Activated CD8-positive, alpha-beta T cell treated with anti-CD3 and anti-CD28 coated beads for 36 hours (primary cell): ENCODE results near the gene ALKBH5. TPM values are rescaled to one million over a fixed set of nuclear protein-coding genes. Genes with fewer than 3 reads are reported as not detected.

Experiments
- ATAC-seq: fragments of 200-7000 bp; cut with Tn5 transposase; one replicate; pipeline ENCODE4 v1.10.0; 2021; ENCODE audit warnings: mild to moderate bottlenecking, moderate library complexity
- CTCF ChIA-PET: fragments of 350-600 bp; sonication (Branson Sonifier 250); formaldehyde crosslinking; loops from one replicate; lab custom pipeline; 2021; ENCODE audit warnings: antibody characterized with exemption; lab: Charles Lee
- POLR2A ChIA-PET: fragments of 350-600 bp; sonication (Branson Sonifier 250); formaldehyde crosslinking; loops from one replicate; lab custom pipeline; 2021; ENCODE audit warnings: antibody characterized with exemption; lab: Charles Lee
- DNase-seq: peaks from one replicate; pipeline ENCODE4 v3.0.0-alpha.2; 2020
- H3K27ac Mint-ChIP-seq: one replicate; pipeline ENCODE4 v1.8.0; 2021; ENCODE audit warnings: mild to moderate bottlenecking, mixed read lengths
- H3K27me3 Mint-ChIP-seq: one replicate; pipeline ENCODE4 v1.8.0; 2021; ENCODE audit warnings: mixed read lengths
- H3K36me3 Mint-ChIP-seq: one replicate; pipeline ENCODE4 v1.8.0; 2021; ENCODE audit warnings: low read depth, mixed read lengths
- H3K4me1 Mint-ChIP-seq: one replicate; pipeline ENCODE4 v1.8.0; 2021; ENCODE audit warnings: low read depth, mixed read lengths
- H3K4me3 Mint-ChIP-seq: one replicate; pipeline ENCODE4 v1.8.0; 2021; ENCODE audit warnings: mild to moderate bottlenecking, moderate library complexity, mixed read lengths
- H3K9me3 Mint-ChIP-seq: one replicate; pipeline ENCODE4 v1.8.0; 2021; ENCODE audit warnings: mixed read lengths
- CTCF ChIP-seq: fragments of 200-600 bp; IDR thresholded peaks from one replicate; pipeline ENCODE4 v1.8.0; 2022; ENCODE audit warnings: antibody characterized with exemption, mild to moderate bottlenecking
- intact Hi-C: fragments of 100-400 bp; cut with micrococcal nuclease; formaldehyde crosslinking; loops from one replicate; pipeline ENCODE4 v1.10.0; 2022
- total RNA-seq, 2 experiments: library from RNA; stranded (reverse); gene quantifications; one replicate each; pipeline ENCODE4 v1.2.3, GENCODE V29; 2021

Gene ALKBH5
- total RNA-seq, 2 experiments from 2014 or later: 213 to 217 TPM

DNA sequence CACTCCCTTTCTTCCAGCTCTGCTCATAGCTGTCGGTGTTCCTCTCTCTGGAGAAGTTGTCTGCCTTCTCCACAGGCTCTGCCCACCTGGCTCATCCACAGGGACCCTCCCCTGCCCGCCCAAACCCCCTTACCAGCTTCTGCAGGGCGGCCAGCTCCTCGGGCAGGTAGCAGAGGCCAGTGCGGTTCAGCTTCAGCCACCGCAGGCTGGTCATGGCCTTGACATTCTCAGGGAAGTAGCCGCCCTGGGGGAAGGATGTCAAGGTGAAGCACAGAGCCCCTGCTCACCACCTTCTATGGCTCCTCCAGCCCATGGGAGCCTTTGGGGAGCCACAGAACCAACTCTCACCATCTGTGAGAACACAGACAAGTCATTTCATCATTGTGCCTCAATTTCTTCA lies 73.1 kb downstream of the ALKBH5 start:
- no peaks in the 10 kb centered on the region for H3K27me3 Mint-ChIP-seq
- POLR2A ChIA-PET: interaction anchor here (0.6 to 1.7 kb wide), 3 partner anchors 9 to 27 kb away, joined by 3 to 4 read pairs (median 3); no protein-coding TSS in a partner anchor
- H3K4me1 Mint-ChIP-seq: peaks cover 32% of the 10 kb centered on the region
- DNase-seq: no peak
- no peaks in the 10 kb centered on the region for H3K9me3 Mint-ChIP-seq
- no peak for TF ChIP-seq CTCF
- CTCF ChIA-PET: interaction anchor here (0.6 kb wide), 1 partner anchor 8 kb away, joined by 3 read pairs; no protein-coding TSS in a partner anchor
- intact Hi-C loops: no loop called here
- no peak for ATAC-seq
- peaks cover 8% of the 10 kb centered on the region for H3K36me3 Mint-ChIP-seq
- peak overlapping the region; percentile 78 for H3K27ac Mint-ChIP-seq
- peak overlapping the region; percentile 94 for H3K4me3 Mint-ChIP-seq

DNA sequence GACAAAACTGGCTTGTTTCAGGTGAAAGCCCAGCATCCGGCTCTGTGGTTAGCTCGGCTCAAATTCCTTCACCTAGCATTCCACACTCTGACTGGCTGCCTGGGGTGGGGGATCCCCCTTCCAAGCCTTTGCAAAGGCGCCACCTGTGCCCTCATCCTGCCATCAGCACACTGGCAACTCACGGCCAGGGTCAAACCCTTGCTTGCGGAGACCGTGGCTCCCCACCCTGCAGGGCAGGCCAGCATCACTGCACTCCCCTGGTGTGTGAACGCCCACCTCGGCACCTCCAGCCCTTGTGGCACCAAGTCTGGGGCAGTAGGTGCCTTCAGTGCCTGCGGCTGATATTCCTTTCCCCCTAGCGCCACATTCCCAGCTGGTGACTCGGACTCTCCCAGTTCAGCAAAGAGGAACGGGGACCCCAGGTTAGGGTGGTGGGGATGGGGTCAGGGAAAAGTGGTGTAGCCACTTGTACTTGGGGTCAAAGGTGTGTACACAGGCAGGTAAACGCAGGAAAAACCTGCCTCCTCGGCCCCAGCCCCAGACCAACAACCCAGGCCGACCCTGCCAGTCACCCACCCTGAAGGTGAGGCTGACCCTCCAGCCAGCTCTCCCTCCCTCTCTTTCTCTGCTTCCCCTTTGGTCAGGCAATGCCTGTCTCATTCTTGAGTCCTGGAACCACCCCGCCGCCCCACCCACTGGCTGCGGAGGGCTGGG lies 73.8 kb downstream of the ALKBH5 start:
- CTCF ChIA-PET: interaction anchor here (0.6 kb wide), 1 partner anchor 9 kb away, joined by 3 read pairs; no protein-coding TSS in a partner anchor
- H3K36me3 Mint-ChIP-seq: peaks cover 7% of the 10 kb centered on the region
- ATAC-seq (no peak), DNase-seq (peak; percentile 49)
- intact Hi-C loops: no loop called here
- TF ChIP-seq CTCF: no peak
- H3K27ac Mint-ChIP-seq: peak overlapping the region; percentile 78
- H3K4me1 Mint-ChIP-seq: peaks cover 37% of the 10 kb centered on the region
- H3K27me3 Mint-ChIP-seq: no peaks in the 10 kb centered on the region
- no peaks in the 10 kb centered on the region for H3K9me3 Mint-ChIP-seq
- peak overlapping the region; percentile 94 for H3K4me3 Mint-ChIP-seq
- POLR2A ChIA-PET: interaction anchor here (0.6 to 0.8 kb wide), 3 partner anchors 15 to 32 kb away, joined by 3 read pairs; no protein-coding TSS in a partner anchor

DNA sequence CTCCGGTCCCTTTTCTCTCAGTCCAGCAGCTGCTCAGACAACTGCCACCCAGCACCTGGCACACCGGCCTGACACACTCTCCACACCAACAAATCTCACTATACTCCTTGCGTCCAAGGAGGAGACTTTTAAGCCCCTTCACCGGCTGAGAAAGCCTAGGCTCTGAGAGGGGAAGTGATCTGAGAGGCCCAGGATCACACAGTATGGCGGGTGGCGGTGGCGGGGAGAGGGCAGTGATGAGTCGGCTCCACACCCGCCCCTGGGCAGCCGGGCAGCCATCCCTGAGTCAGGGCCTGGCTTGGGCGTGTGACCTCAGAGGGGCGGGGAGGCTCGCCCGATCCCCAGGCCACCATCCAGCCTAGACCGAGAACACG lies 74.3 kb downstream of the ALKBH5 start:
- Mint-ChIP-seq H3K4me3 (peak overlapping the region; percentile 94), H3K27ac (peak overlapping the region; percentile 78), H3K4me1 (peaks cover 38% of the 10 kb centered on the region), H3K9me3 (no peaks in the 10 kb centered on the region), H3K27me3 (no peaks in the 10 kb centered on the region), H3K36me3 (peaks cover 7% of the 10 kb centered on the region)
- intact Hi-C loops: no loop called here
- POLR2A ChIA-PET: interaction anchor here (0.6 to 0.7 kb wide), 2 partner anchors 14 to 32 kb away, joined by 3 read pairs; no protein-coding TSS in a partner anchor
- ATAC-seq: peak; percentile 27
- peak; percentile 77 for DNase-seq
- TF ChIP-seq CTCF: no peak
- CTCF ChIA-PET: no interaction called here

- no peak for TF ChIP-seq CTCF
- intact Hi-C loops: no loop called here
- POLR2A ChIA-PET: interaction anchor here (0.8 kb wide), 1 partner anchor 75 kb away, joined by 4 read pairs; the partner anchor contains the start of gene ALKBH5
- peak; percentile 42 for DNase-seq
- peak; percentile 13 for ATAC-seq
- Mint-ChIP-seq H3K4me3 (peak within 1 kb of the TSS; percentile 94), H3K27ac (peak within 1 kb of the TSS; percentile 92), H3K36me3 (peaks cover 6% of the 10 kb centered on the region), H3K9me3 (no peaks in the 10 kb centered on the region), H3K4me1 (peaks cover 38% of the 10 kb centered on the region), H3K27me3 (no peaks in the 10 kb centered on the region)
- CTCF ChIA-PET: interaction anchor here (0.7 to 1.6 kb wide), 4 partner anchors 8 to 43 kb away, joined by 3 to 5 read pairs (median 4); no protein-coding TSS in a partner anchor
These were observed 74.9 kb downstream of the ALKBH5 start, which contains the start of gene FLII for GRCh38 chr17:18258356-18259038. FLII (minus strand) TSS chr17:18258738; CDS start chr17:18258690, 48 bp downstream.

Other genes starting within 250 kb of the ALKBH5 start
- 10 to 100 TPM; 10.3 to 10.8 TPM for gene TOM1L2, start 211.4 kb upstream of the ALKBH5 start, total RNA-seq
- gene DRC3, start 211.0 kb upstream of the ALKBH5 start, total RNA-seq: under 1 TPM in 1 of 2 experiments, not detected in 1; 0.25 TPM
- 10 to 100 TPM; 28.5 to 29.7 TPM for gene ATPAF2, start 144.7 kb upstream of the ALKBH5 start, total RNA-seq
- 1 to 10 TPM; 8.7 to 9.1 TPM for gene GID4, start 144.4 kb upstream of the ALKBH5 start, total RNA-seq
- gene DRG2, start 95.9 kb upstream of the ALKBH5 start, total RNA-seq: 10 to 100 TPM; 45.0 to 45.1 TPM
- 1 to 10 TPM in 1 of 2 experiments, under 1 TPM in 1; 0.76 to 1.1 TPM for gene MYO15A, start 75.1 kb upstream of the ALKBH5 start, total RNA-seq
- 10 to 100 TPM; 15.1 to 17.6 TPM for gene LLGL1, start 41.8 kb downstream of the ALKBH5 start, total RNA-seq
- 100 to 1,000 TPM; 276 to 281 TPM for gene FLII, start 74.9 kb downstream of the ALKBH5 start, total RNA-seq
- gene MIEF2, start 76.8 kb downstream of the ALKBH5 start, total RNA-seq: 1 to 10 TPM; 5.5 to 6.2 TPM
- gene TOP3A, start 131.2 kb downstream of the ALKBH5 start, total RNA-seq: 10 to 100 TPM; 61.8 to 65.7 TPM
- gene SMCR8, start 131.5 kb downstream of the ALKBH5 start, total RNA-seq: 10 to 100 TPM; 12.9 to 13.7 TPM
- gene SHMT1, start 179.7 kb downstream of the ALKBH5 start, total RNA-seq: 10 to 100 TPM; 45.1 to 49.6 TPM
- gene EVPLL, start 193.9 kb downstream of the ALKBH5 start, total RNA-seq: not detected